Measurements from ENCODE around the gene PTPRG.

- TF ChIP-seq CTCF (IDR thresholded peaks at IDR 0.05; ENCODE audit: low read depth, low read length) (no peak), EZH2phosphoT487 (IDR thresholded peaks at IDR 0.05; ENCODE audit: low read depth) (no peak)
These were observed 556.7 kb downstream of the PTPRG start for GRCh38 chr3:62117903-62118548.

All from OCI-LY3 (cell line).